K562 (cell line): Measurements from ENCODE around the gene IGSF9. TPM values are rescaled to one million over a fixed set of nuclear protein-coding genes. Genes with fewer than 3 reads are reported as not detected.

Source experiments
- FOSL1 ChIP-seq: fragments of 200-800 bp; sonication (Bioruptor generic); conservative IDR thresholded peaks from 2 replicates; pipeline ENCODE4 v1.6.1; 2016; ENCODE audit warnings: missing genetic modification characterization, missing compliant biosample characterization
- HIVEP1 ChIP-seq: fragments of 250-450 bp; sonication (Bioruptor Pico); IDR thresholded peaks from 2 replicates; pipeline ENCODE4 v1.4.0; 2020; ENCODE audit warnings: mild to moderate bottlenecking
- HOMEZ ChIP-seq: fragments of 250-450 bp; sonication (Bioruptor Pico); IDR thresholded peaks from 2 replicates; pipeline ENCODE4 v1.4.0; 2020; ENCODE audit warnings: mild to moderate bottlenecking, moderate library complexity
- IRF1 ChIP-seq: sonication (generic); formaldehyde crosslinking; IDR thresholded peaks from 2 replicates; pipeline ENCODE4 v1.8.0; 2022; ENCODE audit warnings: missing genetic modification reagents, mild to moderate bottlenecking, borderline replicate concordance
- JUN ChIP-seq, 2 experiments: sonication (generic) in 1 of 2; formaldehyde crosslinking in 1 of 2; IDR thresholded peaks; 2 replicates each; pipeline versions ENCODE4 v1.6.1 to v1.8.0; 2012 to 2022; ENCODE audit warnings: borderline replicate concordance in 2 of 2, mild to moderate bottlenecking in 2 of 2, improper control_type of control experiment in 1 of 2, low read depth in 1 of 2, low read length in 1 of 2, missing genetic modification reagents in 1 of 2
- JUNB ChIP-seq: fragments of 450-650 bp; formaldehyde crosslinking; conservative IDR thresholded peaks from 2 replicates; pipeline ENCODE4 v1.4.0; 2020; ENCODE audit warnings: mild to moderate bottlenecking
- KDM2B ChIP-seq: fragments of 250-450 bp; sonication (Bioruptor Pico); IDR thresholded peaks from 2 replicates; pipeline ENCODE4 v1.8.0; 2021; ENCODE audit warnings: mild to moderate bottlenecking, moderate library complexity
- MNT ChIP-seq, 2 experiments: fragments of 450-650 bp; conservative IDR thresholded peaks; 2 replicates each; pipeline ENCODE4 v1.6.1; 2017; ENCODE audit warnings: mild to moderate bottlenecking in 2 of 2, moderate library complexity in 2 of 2
- MTA2 ChIP-seq: fragments of 450-650 bp; IDR thresholded peaks from 2 replicates; pipeline ENCODE4 v1.6.1; 2016; ENCODE audit warnings: low read depth
- SMAD4 ChIP-seq: fragments of 250-450 bp; sonication (Bioruptor Pico); conservative IDR thresholded peaks from 2 replicates; pipeline ENCODE4 v1.8.0; 2021; ENCODE audit warnings: inconsistent platforms, mild to moderate bottlenecking, moderate library complexity
- STAT6 ChIP-seq: sonication (generic); formaldehyde crosslinking; IDR thresholded peaks from 2 replicates; pipeline ENCODE4 v1.8.1; 2023; ENCODE audit warnings: mild to moderate bottlenecking, missing genetic modification reagents
- TRIM28 ChIP-seq: fragments of 450-650 bp; IDR thresholded peaks from 2 replicates; pipeline ENCODE4 v1.6.1; 2017
- TSC22D4 ChIP-seq: fragments of 450-650 bp; IDR thresholded peaks from 2 replicates; pipeline ENCODE4 v1.6.1; 2016; ENCODE audit warnings: missing genetic modification characterization, missing biosample characterization, control low read depth
- ZNF263 ChIP-seq: sonication (generic); formaldehyde crosslinking; IDR thresholded peaks from 2 replicates; pipeline ENCODE4 v1.8.0; 2022; ENCODE audit warnings: mild to moderate bottlenecking, missing genetic modification reagents, borderline replicate concordance
- ZNF324 ChIP-seq: fragments of 250-450 bp; sonication (Bioruptor Pico); IDR thresholded peaks from 2 replicates; pipeline ENCODE4 v1.4.0; 2020; ENCODE audit warnings: mild to moderate bottlenecking
- ZNF431 ChIP-seq: sonication (generic); formaldehyde crosslinking; IDR thresholded peaks from 2 replicates; pipeline ENCODE4 v1.8.0; 2022; ENCODE audit warnings: mild to moderate bottlenecking, missing genetic modification reagents
- ZNF511 ChIP-seq: sonication (generic); formaldehyde crosslinking; IDR thresholded peaks from 2 replicates; pipeline ENCODE4 v1.8.0; 2022; ENCODE audit warnings: mild to moderate bottlenecking, missing genetic modification reagents
- ZNF561 ChIP-seq: fragments of 450-650 bp; formaldehyde crosslinking; conservative IDR thresholded peaks from 2 replicates; pipeline ENCODE4 v1.4.0; 2020; ENCODE audit warnings: mild to moderate bottlenecking, moderate library complexity
- ZNF707 ChIP-seq: fragments of 250-450 bp; sonication (Bioruptor Pico); conservative IDR thresholded peaks from 2 replicates; pipeline ENCODE4 v1.8.0; 2022; ENCODE audit warnings: inconsistent platforms, mild to moderate bottlenecking, moderate library complexity
- polyA plus RNA-seq, 8 experiments: library from polyadenylated mRNA; depleted of rRNA in 4 of 8; stranded (reverse) in 5 of 8; unstranded in 3 of 8; fragments of >200 nt; fragmentation: Nextera tagmentation in 2 of 8; fragmentation: Illumina TruSeq in 1 of 8; extraction: Ambion mirVana in 2 of 8; extraction: Trizol in 1 of 8; gene quantifications; 2 replicates each; pipeline versions ENCODE4 v1.2.1 to v1.2.3, GENCODE V29; 2011 to 2014; ENCODE audit warnings: inconsistent platforms in 1 of 8, missing spikeins in 1 of 8
- total RNA-seq, 7 experiments: library from RNA; depleted of rRNA in 6 of 7; stranded (reverse); fragments of >200 nt in 6 of 7; fragmentation: Illumina TruSeq in 2 of 7; extraction: Trizol in 2 of 7; gene quantifications; 2 replicates each; pipeline versions ENCODE4 v1.2.1 to v1.2.3, GENCODE V29; 2011 to 2021; ENCODE audit warnings: low replicate concordance in 1 of 7

IGSF9 gene
- total and polyA plus RNA-seq, 9 of the 15 experiments (the other 6 are each of a cell fraction or from before 2014, with no cell fraction given), result 0.03 to 0.29 (median 0.07) TPM; not detected in 1

- TF ChIP-seq STAT6 (CRISPR knock-in tag) (peak; percentile 89; the same call in 1 of the 2 replicates), SMAD4 (CRISPR knock-in tag) (peak; percentile 55; the same call in 1 of the 2 replicates), TSC22D4 (tag) (no peak), FOSL1 (tag) (peak; percentile 91), ZNF431 (CRISPR knock-in tag) (peak; percentile 58), ZNF263 (CRISPR knock-in tag) (peak; percentile 92), MNT (conservative IDR thresholded peaks at IDR 0.05) (peak; percentile 88 to 90), HOMEZ (no peak), IRF1 (CRISPR knock-in tag) (peak; percentile 41; the same call in 1 of the 2 replicates), ZNF707 (CRISPR knock-in tag) (no peak), ZNF561 (CRISPR knock-in tag) (no peak), KDM2B (CRISPR knock-in tag) (no peak), JUNB (no peak), ZNF511 (CRISPR knock-in tag) (peak; percentile 71), TRIM28 (no peak), ZNF324 (no peak), MTA2 (no peak), HIVEP1 (CRISPR knock-in tag) (no peak), JUN (IDR thresholded peaks at IDR 0.05; ENCODE audit: borderline replicate concordance, low read depth, low read length) (no peak), JUN (CRISPR knock-in tag; IDR thresholded peaks at IDR 0.05; ENCODE audit: borderline replicate concordance) (peak; percentile 70)
Observed at GRCh38 chr1:159924791-159925718, 20.4 kb downstream of the IGSF9 start, which contains the start of gene TAGLN2 (continued).
